ENCODE data around the gene PLXDC1.

The PLXDC1 gene

DNA sequence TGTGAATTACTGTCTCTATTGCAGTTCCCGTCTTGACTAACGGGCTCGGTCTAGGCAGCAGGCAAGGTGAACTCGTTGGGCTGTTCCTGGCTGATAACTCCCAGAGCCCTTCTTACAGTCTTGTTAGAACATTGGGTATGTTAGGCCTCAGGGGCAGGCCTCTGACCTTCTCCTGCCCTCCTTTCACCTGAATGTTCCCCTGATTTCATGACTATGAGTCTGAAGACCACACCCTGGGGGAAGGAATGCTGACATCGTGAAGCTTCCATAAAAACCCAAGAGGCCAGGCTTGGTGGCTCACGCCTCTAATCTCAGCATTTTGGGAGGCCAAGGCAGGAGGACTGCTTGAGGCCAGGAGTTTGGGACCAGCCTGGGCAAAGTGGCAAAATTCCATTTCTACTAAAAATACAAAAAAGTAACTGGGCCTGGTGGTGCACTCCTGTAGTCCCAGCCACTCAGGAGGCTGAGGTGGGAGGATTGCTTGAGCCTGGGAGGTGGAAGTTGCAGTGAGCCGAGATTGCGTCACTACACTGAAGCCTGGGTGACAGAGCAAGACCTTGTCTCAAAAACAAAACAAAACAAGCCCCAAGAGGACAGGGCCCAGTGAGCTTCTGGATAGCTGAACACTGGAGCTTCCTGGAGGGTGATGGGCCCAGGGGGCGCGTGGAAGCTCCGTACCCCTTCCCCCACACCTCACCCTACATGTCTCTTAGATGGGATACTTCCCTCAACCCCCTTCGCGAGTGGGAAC is 136.5 kb downstream of the PLXDC1 start:
- H3K36me3 ChIP-seq (replicated peaks) = no peaks in the 10 kb centered on the region
- DNase-seq = no peak
- no peak overlapping the region for H3K4me3 ChIP-seq (ENCODE audit: low read depth, low read length)
- peak overlapping the region; percentile 9 for H3K27ac ChIP-seq
- H3K27me3 ChIP-seq (replicated peaks) = no peaks in the 10 kb centered on the region
- in situ Hi-C loops (cut with HindIII; ENCODE audit: low pct_ligation_motif_present, low sequenced_read_pairs) = no loop called here
- no peak for TF ChIP-seq CTCF (IDR thresholded peaks at IDR 0.05; ENCODE audit: low read depth, low read length, missing control alignments)

- Histone ChIP-seq H3K36me3 (replicated peaks) (no peaks in the 10 kb centered on the region), H3K27ac (peak overlapping the region; percentile 9), H3K4me3 (ENCODE audit: low read depth, low read length) (no peak overlapping the region), H3K27me3 (replicated peaks) (no peaks in the 10 kb centered on the region)
- in situ Hi-C loops (cut with HindIII; ENCODE audit: low pct_ligation_motif_present, low sequenced_read_pairs) = no loop called here
- TF ChIP-seq CTCF (IDR thresholded peaks at IDR 0.05; ENCODE audit: low read depth, low read length, missing control alignments) = no peak
- peak; percentile 43 for DNase-seq
Measured at GRCh38 chr17:39014044-39014794, 137.2 kb downstream of the PLXDC1 start.
